GM21381 (cell line): ENCODE data around the gene PAPOLA.

Experiments used
- ATAC-seq: cut with Tn5 transposase; IDR thresholded peaks from one replicate; pipeline ENCODE4 v1.9.1; 2021; ENCODE audit warnings: mild to moderate bottlenecking, moderate library complexity; ENCODE audit not compliant: unreplicated experiment

The PAPOLA gene

DNA sequence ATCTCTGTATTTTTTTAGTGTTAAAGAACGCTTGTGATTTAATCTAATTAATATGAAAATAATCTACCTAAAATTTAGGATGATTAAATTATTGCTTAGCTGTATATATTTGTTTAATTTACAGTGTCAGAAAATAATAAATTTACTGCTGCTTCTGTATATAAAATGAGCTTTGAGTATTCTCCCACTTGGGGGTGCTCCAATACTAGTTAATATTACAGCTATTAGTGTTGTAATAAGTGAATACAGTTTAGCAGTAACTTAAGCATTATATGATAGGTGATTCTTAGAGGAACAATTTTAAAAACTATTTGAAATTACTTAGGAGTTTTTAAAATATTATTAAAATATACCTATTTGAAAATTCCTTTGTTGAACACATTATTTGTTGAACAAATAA is 62.2 kb downstream of the PAPOLA start:
- ATAC-seq: no peak

DNA sequence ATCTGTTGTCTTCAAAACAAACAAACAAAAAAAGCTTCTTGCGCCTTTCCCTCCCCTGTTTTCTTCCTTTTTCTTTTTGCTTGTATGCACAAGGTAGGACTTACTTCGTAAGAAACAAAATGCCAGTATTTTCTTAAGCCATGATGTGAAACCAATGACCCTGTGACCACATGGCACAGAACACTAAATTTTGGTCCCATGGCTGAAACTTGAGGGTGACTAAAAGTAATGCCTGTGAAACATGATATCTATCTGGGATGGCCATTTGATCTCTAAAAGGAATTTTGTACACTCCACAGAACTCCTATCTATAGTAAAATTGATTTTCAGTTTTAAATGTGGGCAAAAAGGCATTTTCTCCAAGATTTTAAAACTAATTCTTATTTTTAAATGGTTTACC is 63.6 kb downstream of the PAPOLA start:
- no peak for ATAC-seq

DNA sequence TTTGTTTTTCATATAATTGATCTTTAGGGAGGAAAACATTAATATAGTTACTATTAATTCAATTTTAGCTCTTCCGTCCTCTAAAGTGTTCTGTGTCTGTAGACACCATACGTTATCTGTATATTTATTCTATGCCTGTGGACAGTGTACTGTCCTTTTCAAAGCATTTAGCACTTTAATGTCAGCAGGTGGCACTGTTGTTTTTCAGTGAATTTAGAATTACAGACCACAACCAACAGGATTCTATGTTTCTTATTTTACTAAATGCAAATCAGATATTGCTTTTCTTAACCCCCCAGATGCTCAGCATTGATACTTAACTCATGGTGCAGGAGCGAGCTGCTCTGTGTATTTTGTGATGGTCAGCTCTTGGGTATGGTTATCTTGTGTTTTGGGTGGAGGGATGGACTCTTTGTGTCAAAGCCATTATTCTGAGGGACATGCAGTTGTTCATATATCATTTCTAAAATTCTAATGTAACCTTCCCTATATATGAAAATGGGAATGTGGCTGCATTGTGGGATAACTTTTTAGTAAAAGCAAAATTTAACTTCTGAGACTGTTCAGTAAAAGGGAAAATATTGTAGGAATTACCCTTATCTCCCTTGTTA is 65.2 kb downstream of the PAPOLA start:
- ATAC-seq: no peak

DNA sequence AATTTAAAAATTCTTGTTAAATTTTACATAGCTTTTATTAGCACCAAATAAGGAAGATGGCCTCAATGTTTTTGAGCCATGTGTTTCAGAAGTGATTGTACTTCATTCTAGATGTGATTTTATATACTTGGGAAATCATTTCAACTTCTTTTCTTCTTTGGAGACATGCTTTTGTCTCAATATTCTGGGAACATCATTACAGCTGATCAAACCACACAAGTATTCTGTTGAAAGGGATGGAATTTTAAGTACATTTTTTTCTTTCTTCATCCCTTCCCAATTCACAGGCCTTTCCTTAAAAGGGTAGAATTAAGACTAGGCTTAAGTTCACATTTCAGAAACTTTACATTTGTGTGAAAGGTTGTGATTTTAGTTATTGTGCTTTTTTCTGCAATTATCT is 66.4 kb downstream of the PAPOLA start:
- ATAC-seq: no peak

DNA sequence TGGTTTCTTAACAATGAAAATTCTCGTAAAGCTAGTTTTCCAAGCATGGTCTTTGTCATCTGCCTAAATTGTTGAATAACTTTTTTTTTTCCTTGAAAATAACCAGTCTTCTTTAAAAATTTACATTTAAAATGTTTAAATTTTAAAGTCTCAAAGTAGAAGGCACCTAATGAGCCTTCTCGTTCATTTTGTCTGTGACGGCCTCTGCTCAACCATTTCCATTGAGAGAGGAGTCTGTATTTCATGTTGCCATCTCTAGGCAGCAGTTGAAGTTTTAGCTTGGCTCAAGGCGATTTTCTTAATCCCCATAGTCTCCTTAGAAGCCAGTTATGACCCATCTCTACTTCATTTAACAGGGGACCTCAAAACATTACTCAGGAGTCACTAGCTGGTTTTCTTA is 69.1 kb downstream of the PAPOLA start:
- no peak for ATAC-seq

DNA sequence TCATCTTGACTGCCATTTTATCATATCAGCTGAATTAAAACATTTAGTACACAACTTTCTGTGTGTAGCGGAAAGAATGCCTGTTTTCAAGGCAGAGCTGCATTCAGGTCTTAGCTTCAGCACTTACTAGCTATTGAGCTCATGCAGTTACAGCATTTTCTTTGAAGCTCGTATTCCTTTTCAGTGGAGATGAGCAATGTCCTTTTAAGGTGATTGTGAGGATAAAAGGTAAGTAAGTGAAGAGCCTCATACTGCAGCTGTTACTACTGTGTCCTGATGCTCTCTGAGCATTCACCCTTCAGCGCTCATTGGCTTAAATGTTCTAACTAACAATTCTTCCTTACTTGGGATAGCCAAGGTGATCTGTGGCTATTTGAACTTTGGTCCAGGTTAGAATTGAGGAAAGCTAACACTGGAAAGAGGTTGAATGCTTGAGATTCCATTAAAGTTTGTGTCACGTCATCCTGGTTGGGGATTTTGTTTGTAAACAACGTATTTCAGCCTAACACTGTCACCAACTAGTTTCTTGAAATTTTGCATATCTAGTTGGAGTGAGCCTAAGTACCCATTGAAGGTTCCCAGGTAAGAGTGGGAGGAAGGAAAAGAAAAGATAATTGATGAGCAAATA is 71.4 kb downstream of the PAPOLA start:
- ATAC-seq: no peak

DNA sequence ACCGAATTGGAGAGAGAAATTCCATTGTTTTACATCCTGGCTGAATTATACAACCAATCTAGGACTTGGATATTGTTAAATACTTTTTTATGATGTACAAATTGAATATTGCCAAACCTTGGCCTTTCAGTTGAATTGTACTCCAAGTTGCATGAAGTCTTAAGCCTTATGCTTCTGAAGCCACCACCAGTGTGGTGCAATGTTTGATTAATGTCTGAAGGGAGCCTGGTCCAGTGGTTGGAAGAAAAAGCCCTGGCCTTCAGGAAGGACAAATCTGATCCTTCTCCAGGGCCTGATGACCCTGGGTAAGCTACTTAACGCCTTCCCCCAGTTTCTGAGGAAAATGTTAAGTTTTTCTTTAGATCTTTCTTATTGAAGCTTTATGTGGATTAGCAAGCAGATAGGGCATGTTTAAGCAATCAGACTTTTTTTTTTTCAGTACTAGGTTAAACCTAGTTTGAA is 72.0 kb downstream of the PAPOLA start:
- ATAC-seq: no peak

DNA sequence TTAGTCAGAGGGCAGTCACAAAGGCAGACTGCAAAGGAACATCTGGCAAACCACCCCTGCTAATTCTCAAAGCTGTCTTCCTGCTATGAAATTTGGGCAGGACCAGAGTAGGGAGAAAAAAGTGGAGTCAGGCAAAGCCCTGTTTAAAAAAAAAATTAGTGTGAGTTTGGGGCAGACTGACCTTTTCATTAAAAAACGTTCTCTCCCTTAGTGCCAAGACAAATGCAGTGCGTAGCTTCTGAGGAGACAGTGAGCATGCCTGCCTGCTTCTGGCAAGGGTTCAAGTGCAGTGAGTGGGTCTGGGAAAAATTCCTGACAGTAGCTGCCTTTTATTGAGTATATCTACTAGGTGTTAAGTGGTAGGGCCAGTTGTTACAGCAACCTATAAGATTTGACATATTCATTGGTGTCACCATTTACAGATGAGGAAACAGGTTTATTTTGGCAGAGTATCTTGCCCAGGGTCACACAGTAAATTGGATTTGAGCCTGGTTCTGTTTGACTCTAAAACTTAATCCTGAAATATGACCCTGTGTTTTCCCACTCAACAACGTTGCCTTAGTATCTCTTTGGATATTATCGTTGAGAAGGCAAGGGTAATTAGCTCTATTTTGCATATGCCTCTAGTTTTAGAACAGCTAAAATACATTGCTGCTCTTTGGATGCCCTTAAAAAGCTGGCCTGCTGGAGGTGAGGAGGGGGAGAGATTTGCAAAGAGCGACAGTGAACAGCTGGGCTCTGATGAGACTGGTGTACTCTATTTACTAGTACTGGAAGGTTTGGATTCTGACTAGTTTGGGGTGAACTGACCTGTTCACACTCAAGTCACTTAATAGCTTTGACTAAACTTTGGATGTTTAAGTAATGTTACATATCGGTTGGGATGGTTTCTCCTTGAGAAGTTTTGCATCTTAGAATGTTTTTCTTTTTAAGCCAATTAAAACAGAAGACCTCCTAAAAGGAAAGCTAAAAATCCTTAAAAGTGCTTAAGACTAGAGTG is 72.8 kb downstream of the PAPOLA start:
- no peak for ATAC-seq

DNA sequence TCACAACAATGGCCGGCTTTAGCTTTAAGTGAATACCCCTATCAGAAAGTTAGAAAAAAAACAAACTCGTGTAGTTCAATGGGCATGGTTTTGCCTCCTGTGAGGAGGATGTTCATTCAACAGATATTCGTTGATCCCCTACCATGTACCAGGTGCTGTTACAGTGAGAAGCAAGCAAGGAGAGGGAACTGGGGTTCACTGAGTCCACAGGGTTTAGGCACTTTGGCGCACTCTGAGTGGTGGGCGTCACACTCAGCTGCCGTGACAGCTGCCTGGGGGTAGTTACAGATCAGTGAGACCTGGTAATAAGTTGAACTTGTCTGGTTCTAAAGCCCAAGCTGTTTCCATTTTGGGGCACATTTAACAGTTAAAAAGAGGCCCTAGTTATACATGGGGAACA is 74.2 kb downstream of the PAPOLA start:
- no peak for ATAC-seq

DNA sequence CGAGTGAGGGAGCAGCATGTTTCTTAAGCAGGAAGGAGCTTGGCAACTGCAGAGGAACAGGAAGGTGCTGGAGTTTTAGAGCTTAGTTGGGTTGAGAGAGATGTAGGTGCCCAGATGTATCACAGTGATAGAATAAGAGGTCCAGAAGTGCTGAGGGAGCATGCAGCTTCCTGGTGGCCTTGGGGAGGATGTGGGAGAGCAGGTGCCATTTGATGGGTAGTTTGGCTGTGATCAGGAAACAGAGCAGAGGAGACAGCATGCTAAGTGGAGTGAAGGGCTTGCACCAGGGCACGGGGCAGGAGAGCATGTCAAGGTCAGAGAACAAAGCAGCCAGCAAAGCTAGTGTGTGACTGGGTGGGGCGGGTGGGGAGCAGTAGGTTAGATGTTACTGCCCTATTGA is 74.8 kb downstream of the PAPOLA start:
- ATAC-seq: no peak

DNA sequence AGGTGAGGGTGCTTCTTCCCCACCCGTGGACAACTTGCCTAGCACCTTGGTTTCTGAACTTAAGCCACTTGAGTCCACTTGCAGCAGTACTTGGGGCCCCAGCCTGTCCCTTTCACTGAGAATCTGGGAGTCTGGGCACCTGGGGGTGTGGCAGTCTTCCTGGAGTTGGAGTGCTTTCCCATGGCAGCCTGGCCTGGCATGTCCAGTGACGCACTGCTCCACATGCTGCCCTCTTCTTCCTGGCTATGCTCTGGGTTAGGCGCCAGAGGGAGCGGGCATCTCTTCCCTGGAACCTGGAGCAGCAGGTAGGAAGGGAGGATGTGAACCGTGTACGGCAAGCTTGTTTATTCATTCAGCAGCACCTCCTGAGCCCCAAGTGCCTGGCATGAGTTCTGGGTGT is 76.4 kb downstream of the PAPOLA start:
- ATAC-seq: no peak

DNA sequence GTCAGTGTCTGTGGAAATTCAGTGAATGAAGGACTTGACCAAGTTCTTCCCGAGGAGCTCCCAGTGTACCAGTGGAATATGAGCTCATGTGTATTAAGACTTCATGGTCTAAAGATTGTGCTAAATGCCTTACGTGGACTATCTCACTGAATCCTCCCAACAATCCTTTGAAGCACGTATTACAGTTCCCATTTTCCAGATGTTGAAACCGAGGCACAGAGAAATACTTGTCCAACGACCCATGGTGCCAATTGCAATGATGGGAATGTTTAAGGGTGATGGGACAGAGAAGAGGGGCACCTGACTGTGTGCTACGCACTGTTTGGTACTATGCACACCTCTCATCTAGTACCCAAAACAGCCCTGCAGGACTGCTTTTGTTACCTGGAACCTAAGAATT is 77.2 kb downstream of the PAPOLA start:
- no peak for ATAC-seq

DNA sequence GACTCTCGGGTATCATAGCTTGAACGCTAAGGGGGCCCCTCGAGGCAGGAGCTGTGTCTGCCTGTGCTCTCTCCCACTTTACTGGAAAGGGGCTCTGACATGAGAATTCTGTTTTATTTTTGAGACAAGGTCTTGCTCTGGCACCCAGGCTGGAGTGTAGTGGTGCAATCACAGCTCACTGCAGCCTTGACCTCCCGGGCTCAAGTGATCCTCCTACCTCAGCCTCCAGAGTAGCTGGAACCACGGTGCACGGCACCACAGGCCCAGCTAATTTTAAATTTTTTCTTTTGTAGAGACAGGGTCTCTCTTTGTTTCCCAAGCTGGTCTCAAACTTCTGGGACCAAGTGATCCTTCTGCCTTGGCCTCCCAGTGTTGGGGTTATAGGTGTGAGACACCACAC is 77.7 kb downstream of the PAPOLA start:
- ATAC-seq: no peak

DNA sequence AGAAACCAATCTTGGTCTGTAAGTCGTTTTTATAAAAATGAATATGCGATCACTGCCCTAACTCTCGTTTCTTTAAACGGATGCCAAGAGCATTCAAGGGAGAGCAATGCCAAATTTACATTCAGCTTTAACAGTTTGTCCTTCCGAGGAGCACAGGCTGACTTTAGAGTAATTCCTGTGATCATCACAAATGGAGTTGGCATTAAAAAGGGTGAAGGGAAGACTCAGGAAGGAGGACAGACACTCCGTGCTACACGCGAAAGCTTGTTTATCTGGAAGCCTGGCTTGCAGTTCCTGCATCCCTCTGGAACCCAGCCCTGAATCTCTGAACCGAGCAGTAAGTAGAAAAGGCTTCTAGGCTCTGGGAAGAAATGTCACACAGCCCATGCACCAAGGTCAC is 78.4 kb downstream of the PAPOLA start:
- no peak for ATAC-seq

DNA sequence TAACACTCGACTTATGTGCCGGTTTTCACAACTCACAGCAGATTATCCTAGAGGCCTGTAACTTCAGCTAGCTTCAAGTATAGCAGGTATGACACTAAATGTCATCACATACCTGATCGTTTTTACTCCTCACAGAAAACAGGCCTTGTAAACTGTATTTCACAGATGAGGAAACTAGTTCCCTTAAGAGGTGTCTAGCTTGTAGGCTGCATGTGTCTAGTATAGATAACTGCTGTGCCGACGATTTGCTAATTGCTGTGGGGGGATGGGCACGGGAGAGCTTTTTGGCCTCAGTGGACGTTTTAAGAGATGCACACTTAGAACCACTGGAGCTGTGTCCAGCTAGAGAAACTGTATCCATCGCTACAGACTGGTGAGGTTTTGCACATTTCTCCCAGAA is 78.8 kb downstream of the PAPOLA start:
- no peak for ATAC-seq

DNA sequence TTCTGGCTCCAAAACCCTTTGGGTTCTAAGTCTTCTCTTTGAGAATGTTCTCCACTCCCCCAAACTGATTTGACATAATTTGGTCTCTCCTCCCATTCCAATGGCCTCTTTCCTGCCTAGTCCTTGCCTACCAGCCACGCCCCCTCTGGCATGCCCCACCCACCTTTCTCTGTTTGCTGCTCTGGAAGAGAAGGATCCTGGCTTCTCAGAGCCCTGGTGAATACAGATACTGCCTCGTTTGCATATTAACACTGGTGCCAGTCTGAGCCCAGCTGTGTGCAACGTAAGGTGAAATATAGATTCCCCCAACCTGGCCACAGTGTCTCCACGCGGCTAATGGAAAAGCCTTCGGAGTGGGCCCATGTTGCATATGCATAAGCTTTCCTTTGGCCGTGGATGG is 79.7 kb downstream of the PAPOLA start:
- no peak for ATAC-seq

DNA sequence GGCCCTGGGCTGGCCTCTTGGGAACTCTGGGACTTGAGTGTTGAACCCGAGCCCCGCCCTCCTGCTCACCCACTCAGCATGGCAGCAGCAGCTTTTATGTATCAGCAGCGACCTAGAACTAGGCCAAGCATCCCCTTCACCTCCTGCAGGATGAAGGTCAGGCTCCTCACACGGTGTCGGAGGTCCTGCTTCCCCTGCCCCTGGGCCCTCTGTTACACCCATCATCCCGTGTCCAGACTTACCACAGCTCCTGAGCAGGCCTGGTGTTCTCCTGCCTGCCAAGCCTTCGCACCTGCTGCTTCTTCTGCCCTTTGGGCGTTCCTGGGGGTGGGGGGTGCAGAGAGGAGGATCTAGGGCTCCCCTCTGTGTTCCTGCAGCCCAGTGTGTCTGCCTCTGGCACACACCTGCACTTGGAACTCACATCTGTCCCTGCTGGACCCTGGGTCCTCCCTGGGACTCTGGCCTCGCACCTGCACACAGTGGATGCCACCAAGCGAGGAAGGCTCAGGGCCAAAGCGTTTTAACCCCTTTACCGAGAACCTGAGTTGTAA is 80.3 kb downstream of the PAPOLA start:
- no peak for ATAC-seq

DNA sequence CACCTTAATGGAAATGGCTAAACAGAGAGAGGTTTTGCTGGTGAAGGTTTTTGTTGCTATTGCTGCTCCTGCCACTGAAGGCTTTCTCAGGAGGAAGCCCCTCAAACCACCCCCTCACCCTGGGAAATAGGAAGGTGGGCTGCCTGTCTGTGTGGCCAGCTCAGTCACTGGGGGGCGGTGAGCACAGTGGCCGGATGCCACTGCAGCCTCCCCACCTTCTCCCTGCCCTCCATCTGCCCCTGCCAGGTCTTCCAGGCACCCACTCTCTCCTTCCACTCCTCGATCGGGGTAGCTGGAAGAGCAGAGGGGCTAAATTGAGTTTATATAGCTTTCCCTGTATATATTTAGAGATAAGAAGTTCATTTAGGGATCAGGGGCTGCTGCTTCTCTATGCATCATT is 80.8 kb downstream of the PAPOLA start:
- ATAC-seq: no peak

DNA sequence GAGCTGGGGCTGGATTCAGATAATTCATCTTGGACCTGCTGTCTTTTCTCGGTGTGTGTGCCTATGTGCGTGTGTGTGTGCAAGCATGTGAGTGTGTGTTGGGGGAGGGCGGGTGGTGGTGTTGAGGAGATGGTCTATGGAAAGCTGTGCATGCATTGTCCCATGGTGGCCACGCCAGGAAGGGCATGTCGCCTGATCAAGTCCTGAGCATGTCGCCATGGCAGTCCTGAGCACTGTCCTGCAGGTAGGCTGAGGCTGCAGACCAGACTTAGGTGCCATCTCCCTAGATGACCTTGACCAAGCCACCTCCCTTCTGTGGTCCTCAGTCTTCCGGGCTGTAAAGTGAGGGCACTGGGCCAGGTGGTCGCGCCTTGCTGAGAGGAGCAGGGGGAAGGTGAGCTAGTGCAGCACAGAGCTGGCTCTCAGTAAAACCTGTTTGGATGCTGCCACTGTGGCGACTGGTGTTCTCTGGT is 81.4 kb downstream of the PAPOLA start:
- no peak for ATAC-seq

DNA sequence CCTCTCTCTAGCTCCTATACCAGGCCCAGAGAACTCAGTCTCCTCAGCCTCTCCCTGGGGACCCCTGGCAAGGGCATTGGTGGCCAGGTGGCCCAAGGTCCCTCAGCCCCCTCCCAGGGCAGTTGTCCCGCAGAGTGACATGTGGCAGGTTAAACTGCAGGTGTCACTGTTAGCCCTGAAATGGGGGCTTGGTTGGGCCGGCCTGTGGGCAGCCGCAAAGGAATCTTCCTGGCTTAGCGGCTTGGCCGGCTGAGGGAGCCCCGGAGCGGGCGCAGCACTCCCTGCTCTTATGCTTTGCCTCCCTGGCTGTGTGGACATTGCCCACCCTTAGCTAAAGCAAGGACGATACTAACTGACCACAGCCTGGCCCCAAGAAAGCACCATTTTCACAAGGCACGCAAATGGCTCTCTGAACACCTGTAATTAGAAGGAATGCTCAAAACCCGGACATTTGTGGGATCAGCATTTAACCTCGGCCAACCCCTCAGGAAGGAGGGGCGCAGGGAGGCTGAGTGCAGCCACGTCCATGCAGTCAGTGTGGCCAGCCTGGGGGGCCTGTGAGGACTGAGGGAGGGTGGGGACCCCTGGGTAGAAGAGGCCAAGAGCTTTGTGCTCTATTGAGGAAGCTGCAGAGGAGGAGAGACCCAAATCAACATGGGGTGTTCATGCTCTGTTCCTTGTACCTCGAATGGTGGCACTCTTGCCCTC is 82.2 kb downstream of the PAPOLA start:
- peak; percentile 78 for ATAC-seq
